Adrenal gland (tissue), 12 donors: ENCODE results near the gene NIN. TPM values are rescaled to one million over a fixed set of nuclear protein-coding genes. Genes with fewer than 3 reads are reported as not detected.
A peak's percentile ranks its signal among the peaks of the same experiment; 100 is the strongest.

Experiments
- DNase-seq, 7 donors: peaks; one replicate each; pipeline ENCODE4 v3.0.0-alpha.2; 2019 to 2020
- H3K27ac ChIP-seq, 5 donors: fragments of 200-600 bp; sonication (generic) in 4 of 5; 1 replicate in 3 of 5; 2 replicates in 2 of 5; pipeline versions ENCODE4 v1.5.1 to v1.8.0; 2016 to 2020; ENCODE audit warnings: mild to moderate bottlenecking in 1 of 5
- H3K27me3 ChIP-seq: fragments of 200-600 bp; 2 replicates; pipeline ENCODE4 v1.8.0; 2021
- H3K36me3 ChIP-seq, 2 donors: fragments of 200-600 bp; replicated peaks in 1 of 2; 1 replicate in 1 of 2; 2 replicates in 1 of 2; pipeline versions ENCODE4 v1.5.1 to v1.8.0; 2018 to 2022
- H3K4me1 ChIP-seq, 2 donors: fragments of 200-600 bp; replicated peaks in 1 of 2; 1 replicate in 1 of 2; 2 replicates in 1 of 2; pipeline versions ENCODE4 v1.5.1 to v1.8.0; 2018 to 2021
- H3K4me3 ChIP-seq, 4 donors: fragments of 200-600 bp; sonication (generic) in 3 of 4; one replicate each; pipeline ENCODE4 v1.5.1; 2016 to 2018
- H3K9me3 ChIP-seq, 3 donors: fragments of 200-600 bp; sonication (generic) in 1 of 3; replicated peaks in 1 of 3; 1 replicate in 2 of 3; 2 replicates in 1 of 3; pipeline versions ENCODE4 v1.5.1 to v1.8.0; 2016 to 2021
- CTCF ChIP-seq, 6 experiments: fragments of 450-650 bp in 4 of 6; fragments of 200-600 bp in 2 of 6; sonication (generic) in 1 of 6; IDR thresholded peaks; 1 replicate in 5 of 6; 2 replicates in 1 of 6; pipeline versions ENCODE4 v1.5.1 to v1.8.0; 2016 to 2021; ENCODE audit warnings: antibody characterized with exemption in 6 of 6, mild to moderate bottlenecking in 2 of 6, moderate library complexity in 1 of 6
- POLR2A ChIP-seq, 2 donors: fragments of 450-650 bp; IDR thresholded peaks; one replicate each; pipeline ENCODE4 v1.6.1; 2017; ENCODE audit warnings: antibody characterized with exemption in 2 of 2, mild to moderate bottlenecking in 2 of 2, moderate library complexity in 1 of 2
- WGBS, 4 donors: extraction: QIAGEN DNeasy Blood & Tissue Kit in 2 of 4; methylation state at CpG; one replicate each; pipeline versions ENCODE4 v1.1.5 to v1.1.7; 2013 to 2017; 5-methylcytosine and 5-hydroxymethylcytosine counted together
- intact Hi-C, 2 donors: fragments of 100-400 bp; cut with DNase I; formaldehyde crosslinking; loops; one replicate each; pipeline versions ENCODE4 v1.14.1 to v1.15.0; 2022 to 2023
- polyA plus RNA-seq, 3 donors: library from polyadenylated mRNA; stranded (reverse); fragments of 200-250 nt in 2 of 3; fragments of 350-450 nt in 1 of 3; fragmentation: Illumina TruSeq in 1 of 3; extraction: RNeasy Lipid Tissue Mini Kit (QIAGEN cat#74804) in 1 of 3; gene quantifications; one replicate each; pipeline ENCODE4 v1.2.3, GENCODE V29; 2013 to 2014
- total RNA-seq, 9 donors: library from RNA; depleted of rRNA in 4 of 9; stranded (reverse); fragments of >200 nt in 4 of 9; fragments of 120-200 nt in 1 of 9; fragmentation: NEBNext Ultra II Directional in 1 of 9; extraction: Animal tissue kit (Norgen Biotek cat#: 25700) in 1 of 9; gene quantifications; one replicate each; pipeline versions ENCODE4 v1.1.0 to v1.2.4, GENCODE V29; 2013 to 2023
- donor health status: healthy with polysubstance abuse.
- donor health status: Bipolar disorder and iron deficiency.
- donor health status: DM: yes; HTN: yes; CAD: no.
- donor health status: DM: no; HTN: no; CAD: no.
- donor health status: DM: no; HTN: no; CAD: no.
- donor health status: DM: yes; HTN: yes; CAD: no.

Gene NIN
- total and polyA plus RNA-seq, 12 donors = 3.0 to 66.1 (median 17.9) TPM

- Histone ChIP-seq H3K9me3 (no peaks in the 10 kb centered on the region), H3K36me3 (no peaks in the 10 kb centered on the region), H3K27ac (peak overlapping the region in 3 of 5 donors; percentile 77 to 93 (median 86)), H3K4me1 (peaks cover 4 to 30% of the 10 kb centered on the region in 2 donors), H3K4me3 (peak overlapping the region in 3 of 4 donors; percentile 7 to 95 (median 58)), H3K27me3 (no peaks in the 10 kb centered on the region)
- TF ChIP-seq POLR2A (IDR thresholded peaks at IDR 0.05) (no peak), CTCF (IDR thresholded peaks at IDR 0.05) (no peak)
- whole genome bisulfite sequencing, 4 donors = 1 to 3% (median 1%) methylated on average over 3 to 93 of the region's 93 CpGs
- intact Hi-C loops = no loop called here
- DNase-seq = peak; percentile 44 to 74 (median 53)
Measured at GRCh38 chr14:50830044-50830931, 674 bp downstream of the NIN start.

- peak overlapping the region in 2 of 5 donors; percentile 86 to 93 for H3K27ac ChIP-seq
- DNase-seq = peak in 1 of 7 donors; percentile 20
- H3K27me3 ChIP-seq = no peaks in the 10 kb centered on the region
- H3K4me1 ChIP-seq = peaks cover 4 to 30% of the 10 kb centered on the region in 2 donors
- no peaks in the 10 kb centered on the region for H3K36me3 ChIP-seq
- TF ChIP-seq POLR2A (IDR thresholded peaks at IDR 0.05) (no peak), CTCF (IDR thresholded peaks at IDR 0.05) (no peak)
- peak overlapping the region in 2 of 4 donors; percentile 58 to 95 for H3K4me3 ChIP-seq
- no peaks in the 10 kb centered on the region for H3K9me3 ChIP-seq
- 16 to 28% (median 20%) methylated on average over 14 of the region's 14 CpGs for WGBS, 4 donors
- intact Hi-C loops = no loop called here
Measured at GRCh38 chr14:50829489-50830043, 1.4 kb downstream of the NIN start.

GRCh38 chr14:50828721-50829488, 2.1 kb downstream of the NIN start:
- 73 to 78% (median 73%) methylated on average over 10 of the region's 10 CpGs for WGBS, 4 donors
- Histone ChIP-seq H3K4me1 (peaks cover 4 to 34% of the 10 kb centered on the region in 2 donors), H3K36me3 (no peaks in the 10 kb centered on the region), H3K4me3 (no peak overlapping the region), H3K27me3 (no peaks in the 10 kb centered on the region), H3K27ac (no peak overlapping the region), H3K9me3 (no peaks in the 10 kb centered on the region)
- TF ChIP-seq POLR2A (IDR thresholded peaks at IDR 0.05) (no peak), CTCF (IDR thresholded peaks at IDR 0.05) (no peak)
- intact Hi-C loops = no loop called here
- no peak for DNase-seq

- Histone ChIP-seq H3K27ac (no peak overlapping the region), H3K4me1 (peaks cover 4 to 28% of the 10 kb centered on the region in 2 donors), H3K4me3 (no peak overlapping the region), H3K27me3 (no peaks in the 10 kb centered on the region), H3K36me3 (no peaks in the 10 kb centered on the region), H3K9me3 (no peaks in the 10 kb centered on the region)
- TF ChIP-seq POLR2A (IDR thresholded peaks at IDR 0.05) = no peak
- WGBS, 4 donors = 93 to 96% (median 94%) methylated on average over 8 of the region's 8 CpGs
- intact Hi-C loops = no loop called here
- DNase-seq = no peak
Measured at GRCh38 chr14:50826681-50827080, 4.3 kb downstream of the NIN start.
